B cell (primary cell): ENCODE data around the gene USE1. TPM values are rescaled to one million over a fixed set of nuclear protein-coding genes. Genes with fewer than 3 reads are reported as not detected.

Experiments
- ATAC-seq: fragments of 200-7000 bp; cut with Tn5 transposase; one replicate; pipeline ENCODE4 v1.10.0; 2021; ENCODE audit warnings: low read depth, mild to moderate bottlenecking, moderate number of reproducible peaks, moderate library complexity
- CTCF ChIA-PET: fragments of 350-600 bp; sonication (Branson Sonifier 250); formaldehyde crosslinking; loops from one replicate; lab custom pipeline; 2021; ENCODE audit warnings: antibody characterized with exemption, inconsistent platforms; lab: Charles Lee
- POLR2A ChIA-PET: fragments of 350-600 bp; sonication (Branson Sonifier 250); formaldehyde crosslinking; loops from one replicate; lab custom pipeline; 2021; ENCODE audit warnings: antibody characterized with exemption; lab: Charles Lee
- DNase-seq: peaks from one replicate; pipeline ENCODE4 v3.0.0; 2013
- H2AFZ ChIP-seq: 2 replicates; pipeline ENCODE4 v1.6.1; 2012; ENCODE audit warnings: mild to moderate bottlenecking, low read depth, low read length; ENCODE audit not compliant: insufficient read depth, poor library complexity, severe bottlenecking
- H3K27ac ChIP-seq, 2 donors: 1 replicate in 1 of 2; 2 replicates in 1 of 2; pipeline ENCODE4 v1.5.1; 2012 to 2013; ENCODE audit warnings: low read length in 2 of 2, mild to moderate bottlenecking in 2 of 2, moderate library complexity in 1 of 2
- H3K27me3 ChIP-seq, 4 experiments: fragments of 200-600 bp in 1 of 4; sonication (generic) in 1 of 4; replicated peaks in 1 of 4; 1 replicate in 2 of 4; 2 replicates in 2 of 4; pipeline versions ENCODE4 v1.6.1 to v1.7.0; 2013 to 2016; ENCODE audit warnings: low read length in 3 of 4, mild to moderate bottlenecking in 2 of 4, mixed read lengths in 1 of 4, moderate library complexity in 1 of 4; ENCODE audit not compliant: insufficient read depth in 4 of 4, control insufficient read depth in 3 of 4; ENCODE audit errors: control extremely low read depth in 1 of 4
- H3K36me3 ChIP-seq, 2 experiments: replicated peaks in 1 of 2; 1 replicate in 1 of 2; 2 replicates in 1 of 2; pipeline versions ENCODE4 v1.6.1 to v1.7.1; 2013; ENCODE audit warnings: low read length in 1 of 2; ENCODE audit not compliant: insufficient read depth in 2 of 2, control insufficient read depth in 1 of 2; ENCODE audit errors: control extremely low read depth in 1 of 2, extremely low read depth in 1 of 2
- H3K4me1 ChIP-seq, 2 donors: fragments of 200-600 bp in 1 of 2; sonication (generic) in 1 of 2; 1 replicate in 1 of 2; 2 replicates in 1 of 2; pipeline versions ENCODE4 v1.5.1 to v1.6.1; 2013 to 2017; ENCODE audit warnings: low read length in 2 of 2; ENCODE audit not compliant: control insufficient read depth in 2 of 2, insufficient read depth in 2 of 2
- H3K4me2 ChIP-seq: replicated peaks from 2 replicates; pipeline ENCODE3; 2012; ENCODE audit warnings: mild to moderate bottlenecking, low read depth, low read length; ENCODE audit not compliant: poor library complexity, severe bottlenecking
- H3K4me3 ChIP-seq, 5 experiments: fragments of 200-600 bp in 1 of 5; sonication (generic) in 1 of 5; 1 replicate in 3 of 5; 2 replicates in 2 of 5; pipeline versions ENCODE4 v1.5.1 to v1.7.0; 2011 to 2016; ENCODE audit warnings: low read length in 4 of 5, mild to moderate bottlenecking in 4 of 5, low read depth in 2 of 5, control low read depth in 1 of 5, moderate library complexity in 1 of 5; ENCODE audit not compliant: insufficient read depth in 1 of 5; ENCODE audit errors: control extremely low read depth in 1 of 5, extremely low read depth in 1 of 5
- H3K79me2 ChIP-seq: fragments of 200-600 bp; sonication (generic); one replicate; pipeline ENCODE4 v1.6.0; 2016; ENCODE audit warnings: low read length; ENCODE audit not compliant: control insufficient read depth, insufficient read depth
- H3K9ac ChIP-seq: fragments of 200-600 bp; sonication (generic); 2 replicates; pipeline ENCODE4 v1.6.1; 2017; ENCODE audit warnings: mild to moderate bottlenecking, low read length, moderate library complexity
- H3K9me3 ChIP-seq, 3 donors: one replicate each; pipeline versions ENCODE4 v1.6.1 to v1.7.1; 2013; ENCODE audit warnings: low read length in 2 of 3; ENCODE audit not compliant: control insufficient read depth in 2 of 3, insufficient read depth in 1 of 3; ENCODE audit errors: control extremely low read depth in 1 of 3
- H4K20me1 ChIP-seq: 2 replicates; pipeline ENCODE4 v1.6.0; 2012; ENCODE audit warnings: mild to moderate bottlenecking, low read length; ENCODE audit not compliant: insufficient read depth, control insufficient read depth, poor library complexity, severe bottlenecking
- H3K27ac Mint-ChIP-seq: one replicate; pipeline ENCODE4 v1.8.0; 2021; ENCODE audit warnings: mixed read lengths
- H3K27me3 Mint-ChIP-seq: one replicate; pipeline ENCODE4 v1.8.0; 2021; ENCODE audit warnings: mixed read lengths
- H3K4me1 Mint-ChIP-seq: one replicate; pipeline ENCODE4 v1.8.0; 2021; ENCODE audit warnings: mixed read lengths
- H3K4me3 Mint-ChIP-seq: one replicate; pipeline ENCODE4 v1.8.0; 2021; ENCODE audit warnings: mixed read lengths
- H3K9me3 Mint-ChIP-seq: one replicate; pipeline ENCODE4 v1.8.0; 2022; ENCODE audit warnings: mixed read lengths; ENCODE audit not compliant: insufficient read depth
- EZH2 ChIP-seq: IDR thresholded peaks from 2 replicates; pipeline ENCODE4 v1.6.1; 2012; ENCODE audit warnings: borderline replicate concordance, low read depth, mild to moderate bottlenecking, moderate library complexity, low read length; ENCODE audit not compliant: insufficient read depth, poor library complexity, severe bottlenecking
- WGBS: methylation state at CpG from one replicate; pipeline ENCODE4 v1.1.5; 2013; ENCODE audit warnings: missing lambda C conversion rate; ENCODE audit not compliant: insufficient coverage; 5-methylcytosine and 5-hydroxymethylcytosine counted together
- intact Hi-C: fragments of 100-400 bp; cut with micrococcal nuclease; formaldehyde crosslinking; loops from one replicate; pipeline ENCODE4 v1.10.0; 2022
- polyA plus RNA-seq: library from polyadenylated mRNA; depleted of rRNA; stranded (reverse); fragments of >200 nt; gene quantifications from 2 replicates; pipeline ENCODE4 v1.2.3, GENCODE V29; 2012
- total RNA-seq, 2 donors: library from RNA; stranded (reverse); fragments of 120-200 nt in 1 of 2; gene quantifications; 1 replicate in 1 of 2; 2 replicates in 1 of 2; pipeline versions ENCODE4 v1.2.3 to v1.2.4, GENCODE V29; 2013 to 2022
- TF ChIP-seq, protein P1 (sequence below): fragments of 200-600 bp; IDR thresholded peaks from one replicate; pipeline ENCODE4 v1.8.0; 2022; ENCODE audit warnings: antibody characterized with exemption, mild to moderate bottlenecking

Gene USE1
- total and polyA plus RNA-seq, 2 donors (not counting 1 experiment from before 2014, with no cell fraction given): 48.3 to 49.5 TPM

DNA sequence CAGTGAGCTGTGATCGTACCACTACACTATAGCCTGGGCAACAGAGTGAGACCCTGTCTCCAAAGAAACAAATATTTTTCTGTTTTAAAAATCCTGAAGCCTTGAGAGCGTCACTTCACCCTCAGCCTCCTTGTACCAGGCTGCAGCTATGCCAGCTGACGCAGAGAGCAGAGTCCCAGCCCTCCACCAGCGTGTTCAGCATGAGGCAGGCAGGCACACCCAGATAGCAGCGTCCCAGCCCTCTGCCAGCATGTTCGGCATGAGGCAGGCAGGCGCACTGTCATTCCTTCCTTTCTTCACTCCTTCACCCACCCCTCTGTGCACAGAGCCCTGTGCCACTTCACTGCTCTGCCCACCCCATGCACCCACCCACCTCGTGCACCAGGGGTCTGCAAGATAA, 43.3 kb upstream of the USE1 start:
- ATAC-seq (no peak), DNase-seq (no peak)
- H3K4me1 Mint-ChIP-seq: peaks cover 6% of the 10 kb centered on the region
- no peaks in the 10 kb centered on the region for H3K9me3 Mint-ChIP-seq
- POLR2A ChIA-PET: interaction anchor here (0.7 to 0.8 kb wide), 2 partner anchors 8 to 43 kb away, joined by 3 read pairs; no protein-coding TSS in a partner anchor
- Histone ChIP-seq H3K4me1 (no peaks in the 10 kb centered on the region), H3K79me2 (peaks cover 18% of the 10 kb centered on the region), H3K27me3 (no peaks in the 10 kb centered on the region), H3K36me3 (peaks cover 6 to 84% of the 10 kb centered on the region in 2 experiments), H3K9me3 (no peaks in the 10 kb centered on the region), H3K9ac (no peak overlapping the region), H3K4me2 (no peak overlapping the region), H3K4me3 (no peak overlapping the region), H2AFZ (no peak overlapping the region), H4K20me1 (no peaks in the 10 kb centered on the region), H3K27ac (no peak overlapping the region)
- no peaks in the 10 kb centered on the region for H3K27me3 Mint-ChIP-seq
- WGBS: 96% methylated on average over 7 of the region's 8 CpGs
- no peak overlapping the region for H3K27ac Mint-ChIP-seq
- intact Hi-C loops: no loop called here
- CTCF ChIA-PET: no interaction called here
- H3K4me3 Mint-ChIP-seq: no peak overlapping the region
- TF ChIP-seq, protein P1, sequence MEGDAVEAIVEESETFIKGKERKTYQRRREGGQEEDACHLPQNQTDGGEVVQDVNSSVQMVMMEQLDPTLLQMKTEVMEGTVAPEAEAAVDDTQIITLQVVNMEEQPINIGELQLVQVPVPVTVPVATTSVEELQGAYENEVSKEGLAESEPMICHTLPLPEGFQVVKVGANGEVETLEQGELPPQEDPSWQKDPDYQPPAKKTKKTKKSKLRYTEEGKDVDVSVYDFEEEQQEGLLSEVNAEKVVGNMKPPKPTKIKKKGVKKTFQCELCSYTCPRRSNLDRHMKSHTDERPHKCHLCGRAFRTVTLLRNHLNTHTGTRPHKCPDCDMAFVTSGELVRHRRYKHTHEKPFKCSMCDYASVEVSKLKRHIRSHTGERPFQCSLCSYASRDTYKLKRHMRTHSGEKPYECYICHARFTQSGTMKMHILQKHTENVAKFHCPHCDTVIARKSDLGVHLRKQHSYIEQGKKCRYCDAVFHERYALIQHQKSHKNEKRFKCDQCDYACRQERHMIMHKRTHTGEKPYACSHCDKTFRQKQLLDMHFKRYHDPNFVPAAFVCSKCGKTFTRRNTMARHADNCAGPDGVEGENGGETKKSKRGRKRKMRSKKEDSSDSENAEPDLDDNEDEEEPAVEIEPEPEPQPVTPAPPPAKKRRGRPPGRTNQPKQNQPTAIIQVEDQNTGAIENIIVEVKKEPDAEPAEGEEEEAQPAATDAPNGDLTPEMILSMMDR: no peak
- no peak for TF ChIP-seq EZH2

DNA sequence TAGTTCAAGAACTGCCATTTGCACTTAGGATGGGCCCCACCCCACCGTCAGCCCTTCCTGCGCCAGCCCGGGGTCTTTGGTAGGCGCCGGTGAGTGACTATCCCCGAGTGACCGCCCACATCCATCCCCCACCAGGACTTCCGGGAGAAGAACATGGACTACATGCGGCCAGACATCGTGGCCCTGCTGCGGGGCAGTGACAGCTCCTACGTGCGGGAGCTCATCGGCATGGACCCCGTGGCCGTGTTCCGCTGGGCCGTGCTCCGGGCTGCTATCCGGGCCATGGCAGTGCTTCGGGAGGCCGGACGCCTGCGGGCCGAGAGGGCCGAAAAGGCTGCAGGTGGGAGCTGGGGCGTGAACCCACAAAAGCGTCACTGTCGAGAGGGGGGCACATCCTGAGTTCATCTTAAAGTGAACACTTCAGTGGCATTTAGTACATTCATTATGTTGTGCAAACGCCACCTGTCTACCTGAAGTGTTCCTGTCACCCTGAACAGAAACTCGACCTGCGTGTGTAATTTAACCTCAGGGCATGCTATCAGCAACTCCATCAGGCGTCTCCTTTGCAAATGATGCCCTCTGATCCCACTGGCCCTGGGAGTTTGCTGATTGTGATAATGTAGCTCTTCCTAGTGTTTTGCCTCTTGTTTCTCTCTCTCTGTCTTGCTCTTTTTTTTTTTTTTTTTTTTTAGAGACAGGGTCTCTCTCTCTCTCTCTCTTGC, 42.4 kb upstream of the USE1 start:
- Histone ChIP-seq H3K79me2 (peaks cover 16% of the 10 kb centered on the region), H3K36me3 (peaks cover 6 to 86% of the 10 kb centered on the region in 2 experiments), H3K27ac (no peak overlapping the region), H3K9ac (no peak overlapping the region), H4K20me1 (no peaks in the 10 kb centered on the region), H3K4me3 (no peak overlapping the region), H3K4me2 (no peak overlapping the region), H3K9me3 (no peaks in the 10 kb centered on the region), H2AFZ (no peak overlapping the region), H3K4me1 (no peaks in the 10 kb centered on the region), H3K27me3 (no peaks in the 10 kb centered on the region)
- WGBS: 94% methylated on average over 26 of the region's 33 CpGs
- Mint-ChIP-seq H3K27ac (no peak overlapping the region), H3K9me3 (no peaks in the 10 kb centered on the region), H3K4me1 (peaks cover 6% of the 10 kb centered on the region), H3K4me3 (no peak overlapping the region), H3K27me3 (no peaks in the 10 kb centered on the region)
- CTCF ChIA-PET: no interaction called here
- no peak for DNase-seq
- POLR2A ChIA-PET: interaction anchor here (0.6 to 0.7 kb wide), 3 partner anchors 7 to 692 kb away, joined by 3 to 8 read pairs (median 3); no protein-coding TSS in a partner anchor
- intact Hi-C loops: no loop called here
- no peak for TF ChIP-seq EZH2
- TF ChIP-seq, protein P1: no peak
- no peak for ATAC-seq
